HepG2 (cell line): ENCODE data around the gene PRSS53. TPM values are rescaled to one million over a fixed set of nuclear protein-coding genes. Genes with fewer than 3 reads are reported as not detected.

ENCODE experiments used
- AGO2 ChIP-seq: fragments of 200-400 bp; formaldehyde crosslinking; optimal IDR thresholded peaks from 2 replicates; pipeline ENCODE3; 2017; ENCODE audit warnings: mild to moderate bottlenecking, low read depth, low read length, moderate library complexity
- GABPB1 ChIP-seq: IDR thresholded peaks from 2 replicates; pipeline ENCODE4 v1.6.1; 2016; ENCODE audit warnings: mild to moderate bottlenecking, missing genetic modification reagents, moderate library complexity, missing compliant biosample characterization
- IKZF4 ChIP-seq: sonication (generic); formaldehyde crosslinking; IDR thresholded peaks from 2 replicates; pipeline ENCODE4 v1.5.1; 2020; ENCODE audit warnings: borderline replicate concordance, mild to moderate bottlenecking, low read depth, missing genetic modification reagents; ENCODE audit errors: not compliant biosample characterization
- NONO ChIP-seq, 2 experiments: fragments of 450-650 bp in 1 of 2; sonication (generic) in 1 of 2; formaldehyde crosslinking in 1 of 2; IDR thresholded peaks in 1 of 2; conservative IDR thresholded peaks in 1 of 2; 2 replicates each; pipeline versions ENCODE4 v1.6.1 to v1.8.0; 2017 to 2022; ENCODE audit warnings: mild to moderate bottlenecking in 1 of 2, missing genetic modification reagents in 1 of 2, moderate library complexity in 1 of 2
- PCBP1 ChIP-seq: fragments of 200-400 bp; formaldehyde crosslinking; IDR thresholded peaks from 2 replicates; pipeline ENCODE4 v1.6.1; 2017; ENCODE audit warnings: mild to moderate bottlenecking, low read depth, low read length, borderline replicate concordance
- PRDM10 ChIP-seq: sonication (generic); formaldehyde crosslinking; IDR thresholded peaks from 2 replicates; pipeline ENCODE4 v1.4.0; 2020; ENCODE audit warnings: low read depth, missing genetic modification reagents
- RFX3 ChIP-seq: IDR thresholded peaks from 2 replicates; pipeline ENCODE4 v1.6.1; 2016; ENCODE audit warnings: missing biosample characterization, missing genetic modification reagents
- RFXAP ChIP-seq: sonication (generic); formaldehyde crosslinking; IDR thresholded peaks from 2 replicates; pipeline ENCODE4 v1.4.0; 2020; ENCODE audit warnings: missing genetic modification reagents, borderline replicate concordance
- SMYD3 ChIP-seq: sonication (generic); formaldehyde crosslinking; IDR thresholded peaks from 2 replicates; pipeline ENCODE4 v1.8.1; 2023; ENCODE audit warnings: mild to moderate bottlenecking, missing genetic modification reagents
- SP4 ChIP-seq: sonication (generic); formaldehyde crosslinking; IDR thresholded peaks from 2 replicates; pipeline ENCODE4 v1.8.1; 2023; ENCODE audit warnings: mild to moderate bottlenecking, missing genetic modification reagents
- TBX2 ChIP-seq: sonication (generic); formaldehyde crosslinking; IDR thresholded peaks from 2 replicates; pipeline ENCODE4 v1.5.0; 2020; ENCODE audit warnings: missing genetic modification reagents, mild to moderate bottlenecking, borderline replicate concordance
- ZC3H13 ChIP-seq: sonication (generic); formaldehyde crosslinking; IDR thresholded peaks from 2 replicates; pipeline ENCODE4 v1.8.1; 2023; ENCODE audit warnings: mild to moderate bottlenecking, missing genetic modification reagents, moderate library complexity
- ZKSCAN1 ChIP-seq: fragments of 150-350 bp; IDR thresholded peaks from 2 replicates; pipeline ENCODE4 v1.6.1; 2014; ENCODE audit warnings: low read length
- ZKSCAN5 ChIP-seq: sonication (generic); formaldehyde crosslinking; IDR thresholded peaks from 2 replicates; pipeline ENCODE4 v1.5.1; 2020; ENCODE audit warnings: mild to moderate bottlenecking, missing genetic modification reagents
- ZNF414 ChIP-seq: sonication (generic); formaldehyde crosslinking; IDR thresholded peaks from 2 replicates; pipeline ENCODE4 v1.5.0; 2020; ENCODE audit warnings: missing genetic modification reagents
- ZNF549 ChIP-seq: sonication (generic); formaldehyde crosslinking; IDR thresholded peaks from 2 replicates; pipeline ENCODE4 v1.5.0; 2020; ENCODE audit warnings: missing genetic modification reagents
- ZNF687 ChIP-seq: sonication (generic); formaldehyde crosslinking; IDR thresholded peaks from 2 replicates; pipeline ENCODE4 v1.5.1; 2020; ENCODE audit warnings: mild to moderate bottlenecking, missing genetic modification reagents, moderate library complexity
- ZNF773 ChIP-seq: sonication (generic); formaldehyde crosslinking; IDR thresholded peaks from 2 replicates; pipeline ENCODE4 v1.4.0; 2020; ENCODE audit warnings: missing genetic modification reagents, borderline replicate concordance
- polyA plus RNA-seq, 8 experiments: library from polyadenylated mRNA; depleted of rRNA in 3 of 8; stranded (reverse) in 7 of 8; unstranded in 1 of 8; fragments of >200 nt; fragmentation: Illumina TruSeq in 4 of 8; extraction: Trizol in 4 of 8; gene quantifications; 2 replicates each; pipeline versions ENCODE4 v1.2.1 to v1.2.3, GENCODE V29; 2011 to 2016; ENCODE audit warnings: low read depth in 4 of 8, missing spikeins in 1 of 8, mixed read lengths in 1 of 8; ENCODE audit not compliant: insufficient read depth in 1 of 8
- total RNA-seq, 5 experiments: library from RNA; depleted of rRNA; stranded (reverse); fragments of >200 nt; fragmentation: Illumina TruSeq; extraction: Trizol; gene quantifications; 2 replicates each; pipeline ENCODE4 v1.2.3, GENCODE V29; 2016; ENCODE audit warnings: low read depth in 1 of 5

PRSS53 gene
- total and polyA plus RNA-seq, 2 of the 13 experiments (the other 11 are each of a cell fraction or from before 2014, with no cell fraction given) = 2.2 to 7.4 TPM

- TF ChIP-seq PRDM10 (CRISPR knock-in tag) = no peak
- peak; percentile 69 for TF ChIP-seq ZC3H13 (CRISPR knock-in tag)
- 0 out of 2 replicates have a peak, but pooled peaks have one; percentile 2 for TF ChIP-seq ZNF687 (CRISPR knock-in tag)
- TF ChIP-seq ZNF773 (CRISPR knock-in tag) = no peak
- peak; percentile 20; the same call in 1 of the 2 replicates for TF ChIP-seq GABPB1 (CRISPR knock-in tag)
- TF ChIP-seq RFXAP (CRISPR knock-in tag) = no peak
- TF ChIP-seq ZKSCAN1 = no peak
- TF ChIP-seq TBX2 (CRISPR knock-in tag) = no peak
- TF ChIP-seq SMYD3 (CRISPR knock-in tag) = no peak
- no peak for TF ChIP-seq ZKSCAN5 (CRISPR knock-in tag)
- TF ChIP-seq SP4 (CRISPR knock-in tag) = no peak
- TF ChIP-seq RFX3 (CRISPR knock-in tag) = no peak
- TF ChIP-seq ZNF549 = no peak
- no peak for TF ChIP-seq ZNF414 (CRISPR knock-in tag)
- no peak for TF ChIP-seq IKZF4 (CRISPR knock-in tag)
- TF ChIP-seq PCBP1 = 0 out of 2 replicates have a peak, but pooled peaks have one; percentile 53
- peak; percentile 91 for TF ChIP-seq AGO2
- TF ChIP-seq NONO (IDR thresholded peaks at IDR 0.05) = no peak
- TF ChIP-seq NONO (CRISPR knock-in tag; conservative IDR thresholded peaks at IDR 0.05) = no peak
These were observed 8.6 kb downstream of the PRSS53 start (continued) for GRCh38 chr16:31080035-31080629.
